ENCODE measurements around the gene TTLL11. TPM values are rescaled to one million over a fixed set of nuclear protein-coding genes. Genes with fewer than 3 reads are reported as not detected.

The TTLL11 gene
- total and polyA plus RNA-seq, 2 experiments from 2014 or later: 0.57 to 1.4 TPM

- TF ChIP-seq CTCF (conservative IDR thresholded peaks at IDR 0.05; ENCODE audit: low read depth in 2 of 2) (no peak), ETS1 (IDR thresholded peaks at IDR 0.05) (no peak), NANOG (IDR thresholded peaks at IDR 0.05; ENCODE audit: borderline replicate concordance) (no peak), ZNF331 (CRISPR knock-in tag; IDR thresholded peaks at IDR 0.05; ENCODE audit: low read depth) (no peak), REST (IDR thresholded peaks at IDR 0.05; ENCODE audit: unreplicated experiment) (no peak), EZH2phosphoT487 (IDR thresholded peaks at IDR 0.05; ENCODE audit: unreplicated experiment) (no peak), STAT1 (IDR thresholded peaks at IDR 0.05; ENCODE audit: unreplicated experiment) (no peak), EZH2 (IDR thresholded peaks at IDR 0.05; ENCODE audit: low read depth, unreplicated experiment) (no peak)
Measured at GRCh38 chr9:121844562-121844961, 248.5 kb downstream of the TTLL11 start (continued).

GRCh38 chr9:121844098-121844497 lies 249.0 kb downstream of the TTLL11 start:
- Histone ChIP-seq H3K4me1 (ENCODE audit: insufficient read depth) (peaks cover 4% of the 10 kb centered on the region; the same call in 1 of the 2 replicates), H4K20me1 (replicated peaks; ENCODE audit: insufficient read depth) (no peaks in the 10 kb centered on the region), H3K27ac (ENCODE audit: low read depth) (no peak overlapping the region), H3K4me2 (no peak overlapping the region), H3K36me3 (ENCODE audit: insufficient read depth) (no peaks in the 10 kb centered on the region), H3K27me3 (ENCODE audit: insufficient read depth) (no peaks in the 10 kb centered on the region), H3F3A (replicated peaks; ENCODE audit: low read depth) (no peaks in the 10 kb centered on the region), H3K79me2 (replicated peaks; ENCODE audit: insufficient read depth) (no peaks in the 10 kb centered on the region), H3K4me3 (no peak overlapping the region), H3K9me2 (ENCODE audit: insufficient read depth) (no peaks in the 10 kb centered on the region), H2AFZ (no peak overlapping the region)
- Mint-ChIP-seq H3K27ac (no peak overlapping the region), H3K9me3 (peaks cover 6% of the 10 kb centered on the region; the same call in 2 of the 3 replicates), H3K27me3 (ENCODE audit: insufficient read depth, low read depth, poor library complexity) (peaks cover 3% of the 10 kb centered on the region), H3K4me3 (no peak overlapping the region), H3K36me3 (ENCODE audit: low read depth) (no peaks in the 10 kb centered on the region), H3K4me1 (no peaks in the 10 kb centered on the region)
- no peak for DNase-seq (ENCODE audit: low spot score)
- ATAC-seq: no peak
- TF ChIP-seq REST (IDR thresholded peaks at IDR 0.05; ENCODE audit: unreplicated experiment) (no peak), ZNF462 (CRISPR knock-in tag; IDR thresholded peaks at IDR 0.05) (no peak)
